NT2/D1 (cell line): ENCODE results near the gene SLC5A8.

ENCODE experiments used
- DNase-seq: peaks from one replicate; pipeline ENCODE4 v3.0.0-alpha.2; 2011; ENCODE audit warnings: low read depth, low spot score
- H3K27me3 ChIP-seq: 2 replicates; pipeline ENCODE4 v1.6.0; 2011; ENCODE audit warnings: mild to moderate bottlenecking; ENCODE audit not compliant: insufficient read length, insufficient read depth
- H3K36me3 ChIP-seq: 2 replicates; pipeline ENCODE4 v1.6.1; 2011; ENCODE audit warnings: mild to moderate bottlenecking, low read length, mixed read lengths; ENCODE audit not compliant: insufficient read depth, insufficient read length
- H3K4me1 ChIP-seq: 2 replicates; pipeline ENCODE4 v1.5.1; 2011; ENCODE audit not compliant: insufficient read depth, insufficient read length
- H3K4me3 ChIP-seq: 2 replicates; pipeline ENCODE4 v1.5.1; 2011; ENCODE audit warnings: low read depth; ENCODE audit not compliant: insufficient read length
- H3K9ac ChIP-seq: 2 replicates; pipeline ENCODE4 v1.6.0; 2011; ENCODE audit warnings: low read depth; ENCODE audit not compliant: insufficient read length
- H3K9me3 ChIP-seq: 2 replicates; pipeline ENCODE4 v1.5.1; 2011; ENCODE audit warnings: mild to moderate bottlenecking, low read length; ENCODE audit not compliant: insufficient read depth
- SUZ12 ChIP-seq: IDR thresholded peaks from 2 replicates; pipeline ENCODE4 v1.6.1; 2011; ENCODE audit not compliant: insufficient read length, insufficient read depth; ENCODE audit errors: extremely low read depth
- YY1 ChIP-seq: IDR thresholded peaks from 2 replicates; pipeline ENCODE4 v1.6.1; 2011; ENCODE audit not compliant: insufficient read length, insufficient read depth
- ZNF274 ChIP-seq: IDR thresholded peaks from 2 replicates; pipeline ENCODE4 v1.6.1; 2011; ENCODE audit warnings: mild to moderate bottlenecking, low read depth, low read length

SLC5A8 gene

GRCh38 chr12:101116911-101117310 is 93.1 kb downstream of the SLC5A8 start:
- no peaks in the 10 kb centered on the region for H3K27me3 ChIP-seq
- H3K9ac ChIP-seq = no peak overlapping the region
- DNase-seq = no peak
- H3K36me3 ChIP-seq = peaks cover 5% of the 10 kb centered on the region
- TF ChIP-seq ZNF274 = no peak
- no peak for TF ChIP-seq YY1
- TF ChIP-seq SUZ12 = no peak
- H3K4me3 ChIP-seq = no peak overlapping the region
- H3K9me3 ChIP-seq = no peaks in the 10 kb centered on the region
- H3K4me1 ChIP-seq = no peaks in the 10 kb centered on the region

DNA sequence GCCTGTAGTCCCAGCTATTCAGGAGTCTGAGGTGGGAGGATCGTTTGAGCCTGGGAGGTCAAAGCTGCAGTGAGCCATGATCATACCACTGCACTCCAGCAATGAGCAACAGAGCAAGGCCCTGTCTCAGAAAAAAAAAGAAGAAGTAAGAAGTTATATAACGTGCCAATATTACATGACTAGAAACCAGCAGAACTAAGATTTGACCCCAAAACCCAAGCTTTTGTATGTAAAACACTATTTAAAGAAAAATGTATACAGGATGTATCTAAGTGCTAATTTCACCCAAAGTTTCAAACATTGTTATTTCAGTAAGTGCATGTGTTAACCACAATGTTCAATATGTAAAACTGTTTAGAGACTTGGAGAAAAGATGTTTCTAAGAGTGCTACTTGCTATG is 94.7 kb downstream of the SLC5A8 start:
- H3K4me3 ChIP-seq = no peak overlapping the region
- no peak for DNase-seq
- H3K9me3 ChIP-seq = no peaks in the 10 kb centered on the region
- H3K9ac ChIP-seq = no peak overlapping the region
- no peaks in the 10 kb centered on the region for H3K4me1 ChIP-seq
- TF ChIP-seq SUZ12 = no peak
- TF ChIP-seq ZNF274 = no peak
- peaks cover 8% of the 10 kb centered on the region for H3K36me3 ChIP-seq
- H3K27me3 ChIP-seq = no peaks in the 10 kb centered on the region

- Histone ChIP-seq H3K4me1 (no peaks in the 10 kb centered on the region), H3K4me3 (no peak overlapping the region), H3K27me3 (no peaks in the 10 kb centered on the region), H3K36me3 (peaks cover 6% of the 10 kb centered on the region), H3K9me3 (no peaks in the 10 kb centered on the region), H3K9ac (no peak overlapping the region)
- TF ChIP-seq SUZ12 (no peak), YY1 (no peak), ZNF274 (no peak)
- DNase-seq = no peak
Measured at GRCh38 chr12:101111441-101111840, 98.6 kb downstream of the SLC5A8 start.

- Histone ChIP-seq H3K4me1 (no peaks in the 10 kb centered on the region), H3K4me3 (no peak overlapping the region), H3K27me3 (no peaks in the 10 kb centered on the region), H3K36me3 (peaks cover 3% of the 10 kb centered on the region), H3K9ac (no peak overlapping the region), H3K9me3 (no peaks in the 10 kb centered on the region)
- no peak for DNase-seq
- TF ChIP-seq YY1 (no peak), SUZ12 (no peak)
Measured at GRCh38 chr12:101110866-101111265, 99.2 kb downstream of the SLC5A8 start.

DNA sequence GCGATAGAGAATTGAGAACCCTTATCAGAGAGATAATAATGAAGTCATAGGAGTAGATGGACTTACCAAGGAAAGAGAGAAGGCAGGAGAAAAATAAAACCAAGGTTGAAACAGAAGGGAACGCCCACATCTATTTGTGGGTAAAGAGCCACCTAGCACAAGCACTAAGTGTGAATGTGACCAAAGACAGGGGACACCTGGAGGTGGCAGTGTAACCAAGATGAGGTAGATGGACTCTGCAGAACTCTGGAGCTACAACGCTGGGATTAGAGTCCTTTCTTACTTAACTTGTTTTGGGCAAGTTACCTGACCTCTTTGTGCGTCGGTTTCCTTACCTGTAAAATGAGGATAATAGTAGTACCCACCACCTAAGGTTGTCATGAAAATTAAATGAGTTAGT is 101.9 kb downstream of the SLC5A8 start:
- peaks cover 3% of the 10 kb centered on the region for H3K36me3 ChIP-seq
- no peak for TF ChIP-seq SUZ12
- no peak for TF ChIP-seq ZNF274
- TF ChIP-seq YY1 = no peak
- H3K4me3 ChIP-seq = no peak overlapping the region
- no peaks in the 10 kb centered on the region for H3K27me3 ChIP-seq
- H3K9ac ChIP-seq = no peak overlapping the region
- no peaks in the 10 kb centered on the region for H3K4me1 ChIP-seq
- DNase-seq = no peak
- H3K9me3 ChIP-seq = no peaks in the 10 kb centered on the region

DNA sequence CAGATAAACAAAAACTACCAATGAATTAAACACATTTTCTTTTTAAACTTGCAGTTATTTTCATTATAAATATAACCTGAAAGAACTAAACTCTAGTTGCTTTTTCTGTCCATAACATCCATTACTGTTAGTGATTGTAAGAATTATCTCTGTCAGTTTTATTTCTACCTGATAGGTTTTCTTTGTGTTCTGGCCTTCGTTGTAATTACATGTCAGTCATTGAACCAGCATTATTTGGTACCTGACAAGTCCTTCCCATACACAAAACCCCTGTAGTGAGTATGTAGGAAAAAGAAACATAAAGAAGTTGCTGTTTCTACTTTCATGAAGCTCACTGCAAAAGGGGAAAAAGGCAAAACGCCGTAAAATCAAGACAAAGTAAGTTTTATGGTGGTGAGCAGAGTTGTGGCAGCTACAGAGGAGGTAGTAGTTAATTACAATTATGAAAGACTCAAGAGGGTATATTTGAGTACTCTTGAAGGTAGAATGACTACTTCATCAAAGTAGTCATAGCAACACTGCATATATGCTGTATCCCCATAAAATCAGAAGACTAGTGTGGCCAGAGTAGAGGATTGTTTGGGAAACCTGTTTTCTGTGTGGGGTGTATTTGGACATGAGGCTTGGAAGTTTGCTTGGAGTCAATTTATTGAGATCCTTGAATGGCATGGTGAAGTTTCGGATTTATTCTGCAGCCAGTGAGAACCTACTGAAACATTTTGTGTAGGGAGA is 102.8 kb downstream of the SLC5A8 start:
- DNase-seq = no peak
- H3K9me3 ChIP-seq = no peaks in the 10 kb centered on the region
- no peaks in the 10 kb centered on the region for H3K27me3 ChIP-seq
- H3K36me3 ChIP-seq = peaks cover 3% of the 10 kb centered on the region
- no peak for TF ChIP-seq ZNF274
- no peak for TF ChIP-seq YY1
- no peak for TF ChIP-seq SUZ12
- no peak overlapping the region for H3K9ac ChIP-seq
- H3K4me1 ChIP-seq = no peaks in the 10 kb centered on the region
- H3K4me3 ChIP-seq = no peak overlapping the region
